GM18951 (cell line): ENCODE measurements around the gene SEMA5A.

Experiments
- POLR2A ChIP-seq: IDR thresholded peaks from 4 replicates; pipeline ENCODE4 v1.6.1; 2011; ENCODE audit warnings: mild to moderate bottlenecking; ENCODE audit not compliant: insufficient read length, insufficient read depth; ENCODE audit errors: extremely low read depth
- in situ Hi-C: fragments of 300-500 bp; cut with MboI; formaldehyde crosslinking; loops from one replicate; pipeline ENCODE4 v1.12.0; 2022; ENCODE audit warnings: low sequenced_read_pairs, mixed read lengths, inconsistent platforms; ENCODE audit not compliant: unreplicated experiment

Gene SEMA5A

GRCh38 chr5:9160747-9161146, 385.1 kb downstream of the SEMA5A start:
- in situ Hi-C loops: no loop called here
- TF ChIP-seq POLR2A: no peak

- in situ Hi-C loops: no loop called here
- TF ChIP-seq POLR2A: no peak
Measured at GRCh38 chr5:9157811-9158210, 388.1 kb downstream of the SEMA5A start.

- in situ Hi-C loops: no loop called here
- TF ChIP-seq POLR2A: no peak
Measured at GRCh38 chr5:9157020-9157419, 388.9 kb downstream of the SEMA5A start.

- TF ChIP-seq POLR2A: no peak
- in situ Hi-C loops: no loop called here
Measured at GRCh38 chr5:9156282-9156681, 389.6 kb downstream of the SEMA5A start.

- no peak for TF ChIP-seq POLR2A
- in situ Hi-C loops: no loop called here
Measured at GRCh38 chr5:9151684-9152427, 394.0 kb downstream of the SEMA5A start.

- TF ChIP-seq POLR2A: no peak
- in situ Hi-C loops: no loop called here
Measured at GRCh38 chr5:9149988-9150387, 395.9 kb downstream of the SEMA5A start.

GRCh38 chr5:9148242-9148641, 397.6 kb downstream of the SEMA5A start:
- TF ChIP-seq POLR2A: no peak
- in situ Hi-C loops: no loop called here

- in situ Hi-C loops: no loop called here
- TF ChIP-seq POLR2A: no peak
Measured at GRCh38 chr5:9140711-9141110, 405.2 kb downstream of the SEMA5A start.

- in situ Hi-C loops: no loop called here
- no peak for TF ChIP-seq POLR2A
Measured at GRCh38 chr5:9140202-9140601, 405.7 kb downstream of the SEMA5A start.

- in situ Hi-C loops: no loop called here
- no peak for TF ChIP-seq POLR2A
Measured at GRCh38 chr5:9139344-9139743, 406.5 kb downstream of the SEMA5A start.

- in situ Hi-C loops: no loop called here
- TF ChIP-seq POLR2A: no peak
Measured at GRCh38 chr5:9128136-9128535, 417.7 kb downstream of the SEMA5A start.

- TF ChIP-seq POLR2A: no peak
- in situ Hi-C loops: no loop called here
Measured at GRCh38 chr5:9126490-9126889, 419.4 kb downstream of the SEMA5A start.

- no peak for TF ChIP-seq POLR2A
- in situ Hi-C loops: no loop called here
Measured at GRCh38 chr5:9125852-9126251, 420.0 kb downstream of the SEMA5A start.

- in situ Hi-C loops: no loop called here
- no peak for TF ChIP-seq POLR2A
Measured at GRCh38 chr5:9124838-9125237, 421.0 kb downstream of the SEMA5A start.
